Upper lobe of left lung (tissue), 6 donors: ENCODE measurements around the gene PPP1R9A. TPM values are rescaled to one million over a fixed set of nuclear protein-coding genes. Genes with fewer than 3 reads are reported as not detected.

ENCODE experiments used
- ATAC-seq, 2 donors: fragments of 200-7000 bp; cut with Tn5 transposase; one replicate each; pipeline ENCODE4 v1.9.1; 2022; ENCODE audit warnings: mild to moderate bottlenecking in 2 of 2, moderate library complexity in 2 of 2; ENCODE audit not compliant: low FRiP score in 2 of 2
- DNase-seq, 2 donors: peaks; one replicate each; pipeline ENCODE4 v3.0.0-alpha.2; 2019 to 2020
- H3K27ac ChIP-seq, 4 donors: fragments of 200-600 bp; sonication (generic); one replicate each; pipeline ENCODE4 v1.5.1; 2016 to 2019
- H3K27me3 ChIP-seq, 4 donors: fragments of 200-600 bp; sonication (generic); one replicate each; pipeline ENCODE4 v1.5.1; 2017 to 2019
- H3K36me3 ChIP-seq, 4 donors: fragments of 200-600 bp; sonication (generic); one replicate each; pipeline ENCODE4 v1.5.1; 2016 to 2019
- H3K4me1 ChIP-seq, 4 donors: fragments of 200-600 bp; sonication (generic); one replicate each; pipeline ENCODE4 v1.5.1; 2018 to 2019
- H3K4me3 ChIP-seq, 4 donors: fragments of 200-600 bp; sonication (generic); one replicate each; pipeline ENCODE4 v1.5.1; 2017 to 2019; ENCODE audit warnings: mild to moderate bottlenecking in 2 of 4, moderate library complexity in 1 of 4
- H3K9me3 ChIP-seq, 4 donors: fragments of 200-600 bp; sonication (generic); one replicate each; pipeline ENCODE4 v1.5.1; 2018 to 2019
- CTCF ChIP-seq, 6 experiments: fragments of 450-650 bp in 4 of 6; fragments of 200-600 bp in 2 of 6; sonication (generic) in 2 of 6; IDR thresholded peaks; one replicate each; pipeline ENCODE4 v1.5.1; 2016 to 2019; ENCODE audit warnings: antibody characterized with exemption in 6 of 6
- EP300 ChIP-seq, 4 donors: sonication (generic); formaldehyde crosslinking; IDR thresholded peaks; one replicate each; pipeline ENCODE4 v1.5.1; 2017; ENCODE audit warnings: antibody characterized with exemption in 4 of 4, control low read depth in 2 of 4
- POLR2A ChIP-seq, 4 donors: fragments of 450-650 bp; IDR thresholded peaks; one replicate each; pipeline ENCODE4 v1.5.1; 2016 to 2017; ENCODE audit warnings: antibody characterized with exemption in 4 of 4, mild to moderate bottlenecking in 2 of 4
- POLR2AphosphoS5 ChIP-seq, 2 donors: sonication (generic); formaldehyde crosslinking; IDR thresholded peaks; one replicate each; pipeline ENCODE4 v1.5.1; 2017; ENCODE audit warnings: antibody characterized with exemption in 2 of 2
- WGBS, 2 donors: methylation state at CpG; one replicate each; pipeline ENCODE4 v1.1.5; 2017 to 2018; 5-methylcytosine and 5-hydroxymethylcytosine counted together
- total RNA-seq, 6 donors: library from RNA; depleted of rRNA in 4 of 6; stranded (reverse); fragments of >200 nt in 4 of 6; gene quantifications; one replicate each; pipeline versions ENCODE4 v1.1.0 to v1.2.1, GENCODE V29; 2016 to 2021
- donor health status: DM: no; HTN: no; CAD: no; lungs with moderate emphysema.
- donor health status: DM: no; HTN: yes; CAD: no; lungs with severe emphysema.

Gene PPP1R9A
- total RNA-seq, 6 donors from 2014 or later, result 16.9 to 41.9 (median 26.2) TPM

GRCh38 chr7:95157381-95157780 is 250.0 kb downstream of the PPP1R9A start:
- H3K36me3 ChIP-seq, result no peaks in the 10 kb centered on the region
- peak in 1 of 2 donors; percentile 41 for DNase-seq
- H3K4me3 ChIP-seq, result no peak overlapping the region
- H3K27ac ChIP-seq, result no peak overlapping the region
- WGBS, 2 donors, result 83 to 93% methylated on average over 7 to 8 of the region's 8 CpGs
- H3K27me3 ChIP-seq, result no peaks in the 10 kb centered on the region
- no peak for TF ChIP-seq EP300 (IDR thresholded peaks at IDR 0.05)
- TF ChIP-seq POLR2A (IDR thresholded peaks at IDR 0.05), result no peak
- TF ChIP-seq CTCF (IDR thresholded peaks at IDR 0.05), result no peak
- TF ChIP-seq POLR2AphosphoS5 (IDR thresholded peaks at IDR 0.05), result no peak
- H3K4me1 ChIP-seq, result no peaks in the 10 kb centered on the region
- no peak for ATAC-seq
- H3K9me3 ChIP-seq, result no peaks in the 10 kb centered on the region

GRCh38 chr7:95169678-95170077 is 262.3 kb downstream of the PPP1R9A start:
- no peak for TF ChIP-seq CTCF (IDR thresholded peaks at IDR 0.05)
- no peak for TF ChIP-seq POLR2AphosphoS5 (IDR thresholded peaks at IDR 0.05)
- no peak for TF ChIP-seq POLR2A (IDR thresholded peaks at IDR 0.05)
- no peak for TF ChIP-seq EP300 (IDR thresholded peaks at IDR 0.05)

GRCh38 chr7:95172420-95172819 is 265.0 kb downstream of the PPP1R9A start:
- no peaks in the 10 kb centered on the region for H3K4me1 ChIP-seq
- H3K9me3 ChIP-seq, result no peaks in the 10 kb centered on the region
- H3K27me3 ChIP-seq, result no peaks in the 10 kb centered on the region
- H3K4me3 ChIP-seq, result no peak overlapping the region
- H3K36me3 ChIP-seq, result no peaks in the 10 kb centered on the region
- no peak for DNase-seq
- 56 to 82% methylated on average over 1 of the region's 1 CpG for WGBS, 2 donors
- H3K27ac ChIP-seq, result no peak overlapping the region
- no peak for ATAC-seq
- TF ChIP-seq CTCF (IDR thresholded peaks at IDR 0.05), result no peak
- TF ChIP-seq POLR2AphosphoS5 (IDR thresholded peaks at IDR 0.05), result no peak
- TF ChIP-seq EP300 (IDR thresholded peaks at IDR 0.05), result no peak
- no peak for TF ChIP-seq POLR2A (IDR thresholded peaks at IDR 0.05)

More at GRCh38 chr7:95169678-95170077, 262.3 kb downstream of the PPP1R9A start:
- Histone ChIP-seq H3K36me3 (no peaks in the 10 kb centered on the region), H3K27ac (no peak overlapping the region), H3K9me3 (no peaks in the 10 kb centered on the region), H3K4me3 (no peak overlapping the region), H3K4me1 (no peaks in the 10 kb centered on the region), H3K27me3 (no peaks in the 10 kb centered on the region)
- DNase-seq (no peak), ATAC-seq (no peak)

- Histone ChIP-seq H3K27ac (no peak overlapping the region), H3K36me3 (no peaks in the 10 kb centered on the region), H3K4me1 (no peaks in the 10 kb centered on the region), H3K4me3 (no peak overlapping the region), H3K9me3 (no peaks in the 10 kb centered on the region), H3K27me3 (no peaks in the 10 kb centered on the region)
- 91 to 93% methylated on average over 3 of the region's 3 CpGs for WGBS, 2 donors
- ATAC-seq (no peak), DNase-seq (no peak)
- no peak for TF ChIP-seq POLR2AphosphoS5 (IDR thresholded peaks at IDR 0.05)
- TF ChIP-seq EP300 (IDR thresholded peaks at IDR 0.05), result no peak
- no peak for TF ChIP-seq POLR2A (IDR thresholded peaks at IDR 0.05)
- no peak for TF ChIP-seq CTCF (IDR thresholded peaks at IDR 0.05)
Measured at GRCh38 chr7:95190515-95190914, 283.1 kb downstream of the PPP1R9A start.

- TF ChIP-seq POLR2A (IDR thresholded peaks at IDR 0.05), result no peak
Measured at GRCh38 chr7:95191795-95192194, 284.4 kb downstream of the PPP1R9A start.

More at GRCh38 chr7:95191795-95192194, 284.4 kb downstream of the PPP1R9A start:
- no peak for DNase-seq
- Histone ChIP-seq H3K4me1 (no peaks in the 10 kb centered on the region), H3K27me3 (no peaks in the 10 kb centered on the region), H3K27ac (no peak overlapping the region), H3K36me3 (no peaks in the 10 kb centered on the region), H3K4me3 (no peak overlapping the region), H3K9me3 (no peaks in the 10 kb centered on the region)
- no peak for ATAC-seq
